ENCODE measurements around the gene CD74. TPM values are rescaled to one million over a fixed set of nuclear protein-coding genes. Genes with fewer than 3 reads are reported as not detected.

The CD74 gene
- total RNA-seq, 1 donor from 2014 or later = 5,323 TPM

DNA sequence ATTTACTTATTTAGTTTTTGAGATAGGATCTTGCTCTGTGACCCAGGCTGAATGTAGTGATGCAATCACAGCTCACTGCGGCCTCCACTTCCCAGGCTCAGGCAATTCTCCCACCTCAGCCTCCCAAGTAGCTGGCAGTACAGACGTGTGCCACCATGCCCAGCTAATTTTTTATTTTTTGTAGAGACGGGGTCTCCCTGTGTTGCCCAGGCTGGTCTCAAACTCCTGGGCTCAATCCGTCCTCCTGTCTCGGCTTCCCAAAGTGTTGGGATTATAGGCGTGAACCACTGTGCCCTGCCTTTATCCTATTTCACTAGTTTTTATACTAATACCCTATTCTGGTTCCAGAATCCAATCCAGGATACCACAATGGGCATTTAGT, 30.0 kb upstream of the CD74 start:
- H3K27ac Mint-ChIP-seq = no peak overlapping the region
- TF ChIP-seq, protein P1, sequence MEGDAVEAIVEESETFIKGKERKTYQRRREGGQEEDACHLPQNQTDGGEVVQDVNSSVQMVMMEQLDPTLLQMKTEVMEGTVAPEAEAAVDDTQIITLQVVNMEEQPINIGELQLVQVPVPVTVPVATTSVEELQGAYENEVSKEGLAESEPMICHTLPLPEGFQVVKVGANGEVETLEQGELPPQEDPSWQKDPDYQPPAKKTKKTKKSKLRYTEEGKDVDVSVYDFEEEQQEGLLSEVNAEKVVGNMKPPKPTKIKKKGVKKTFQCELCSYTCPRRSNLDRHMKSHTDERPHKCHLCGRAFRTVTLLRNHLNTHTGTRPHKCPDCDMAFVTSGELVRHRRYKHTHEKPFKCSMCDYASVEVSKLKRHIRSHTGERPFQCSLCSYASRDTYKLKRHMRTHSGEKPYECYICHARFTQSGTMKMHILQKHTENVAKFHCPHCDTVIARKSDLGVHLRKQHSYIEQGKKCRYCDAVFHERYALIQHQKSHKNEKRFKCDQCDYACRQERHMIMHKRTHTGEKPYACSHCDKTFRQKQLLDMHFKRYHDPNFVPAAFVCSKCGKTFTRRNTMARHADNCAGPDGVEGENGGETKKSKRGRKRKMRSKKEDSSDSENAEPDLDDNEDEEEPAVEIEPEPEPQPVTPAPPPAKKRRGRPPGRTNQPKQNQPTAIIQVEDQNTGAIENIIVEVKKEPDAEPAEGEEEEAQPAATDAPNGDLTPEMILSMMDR (IDR thresholded peaks at IDR 0.05) = no peak
- DNase-seq (no peak), ATAC-seq (ENCODE audit: low read depth) (no peak)
- intact Hi-C loops (cut with micrococcal nuclease) = no loop called here
- POLR2A ChIA-PET = interaction anchor here (1.1 to 43.9 kb wide), 2 partner anchors 34 to 79 kb away, joined by 3 to 2478 read pairs; partner anchors contain the start of gene CD74
- H3K9me3 Mint-ChIP-seq = no peaks in the 10 kb centered on the region
- peaks cover 67% of the 10 kb centered on the region for H3K36me3 Mint-ChIP-seq (ENCODE audit: low read depth)
- H3K4me3 Mint-ChIP-seq = no peak overlapping the region
- H3K27me3 Mint-ChIP-seq = no peaks in the 10 kb centered on the region
- H3K4me1 Mint-ChIP-seq = peaks cover 20% of the 10 kb centered on the region
- CTCF ChIA-PET = no interaction called here

DNA sequence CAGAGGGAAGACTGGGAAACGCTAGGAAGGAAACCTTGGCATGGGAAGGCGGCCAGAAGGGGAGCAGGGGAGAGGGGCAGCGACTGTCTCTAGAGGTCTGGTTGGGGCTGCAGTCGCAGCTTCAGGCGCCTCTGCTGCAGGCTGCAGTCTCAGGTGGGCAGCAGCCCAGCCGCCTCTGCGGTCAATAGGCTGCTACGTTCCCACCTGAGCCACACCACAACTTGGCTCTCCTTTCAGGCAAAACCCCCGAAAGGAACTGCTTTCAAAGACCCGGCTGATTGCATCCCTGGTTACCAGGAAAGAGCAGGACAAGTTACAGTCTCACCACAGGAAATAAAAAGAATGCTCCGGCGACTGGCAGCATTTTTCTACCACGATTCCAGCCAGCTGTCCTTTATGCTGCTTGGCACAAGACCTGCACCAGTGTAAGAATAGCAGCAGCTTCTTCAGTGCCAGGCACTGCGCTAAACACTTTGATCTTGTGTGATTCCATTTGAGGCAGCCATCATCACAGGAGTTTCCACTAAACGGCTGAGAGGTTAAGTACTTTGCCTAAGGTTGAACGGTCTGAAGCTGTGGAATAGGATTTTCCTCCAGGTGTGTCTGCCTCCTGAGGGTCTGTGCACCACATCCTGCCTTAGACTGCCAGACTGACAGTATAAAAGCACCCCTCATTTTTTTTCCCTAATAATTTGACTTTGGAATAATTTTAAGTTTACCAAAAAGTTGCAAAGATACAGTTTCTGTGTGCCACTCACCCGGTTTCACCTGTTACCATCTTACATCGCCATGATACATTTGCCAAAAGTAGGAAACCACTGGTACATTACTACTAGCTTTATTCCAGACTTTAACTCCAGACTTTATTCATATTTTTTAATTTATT, 29.3 kb upstream of the CD74 start:
- Mint-ChIP-seq H3K27me3 (no peaks in the 10 kb centered on the region), H3K4me1 (peaks cover 15% of the 10 kb centered on the region), H3K27ac (peak overlapping the region; percentile 24), H3K9me3 (no peaks in the 10 kb centered on the region), H3K36me3 (ENCODE audit: low read depth) (peaks cover 61% of the 10 kb centered on the region), H3K4me3 (no peak overlapping the region)
- DNase-seq = no peak
- intact Hi-C loops (cut with micrococcal nuclease) = no loop called here
- POLR2A ChIA-PET = interaction anchor here (1.1 to 43.9 kb wide), 2 partner anchors 33 to 79 kb away, joined by 3 to 2478 read pairs; partner anchors contain the start of gene CD74
- CTCF ChIA-PET = interaction anchor here (1.0 kb wide), 1 partner anchor 82 kb away, joined by 3 read pairs; no protein-coding TSS in a partner anchor
- no peak for ATAC-seq (ENCODE audit: low read depth)
- TF ChIP-seq, protein P1 (IDR thresholded peaks at IDR 0.05) = no peak

GRCh38 chr5:150440948-150441812, 28.5 kb upstream of the CD74 start:
- TF ChIP-seq, protein P1 (IDR thresholded peaks at IDR 0.05) = no peak
- CTCF ChIA-PET = interaction anchor here (1.0 kb wide), 1 partner anchor 83 kb away, joined by 3 read pairs; no protein-coding TSS in a partner anchor
- Mint-ChIP-seq H3K9me3 (no peaks in the 10 kb centered on the region), H3K27ac (no peak overlapping the region), H3K27me3 (no peaks in the 10 kb centered on the region), H3K4me3 (no peak overlapping the region), H3K36me3 (ENCODE audit: low read depth) (peaks cover 52% of the 10 kb centered on the region), H3K4me1 (peaks cover 13% of the 10 kb centered on the region)
- DNase-seq = no peak
- ATAC-seq (ENCODE audit: low read depth) = no peak
- intact Hi-C loops (cut with micrococcal nuclease) = no loop called here
- POLR2A ChIA-PET = interaction anchor here (43.9 kb wide), 1 partner anchor 32 kb away, joined by 2478 read pairs; the partner anchor contains the start of gene CD74

DNA sequence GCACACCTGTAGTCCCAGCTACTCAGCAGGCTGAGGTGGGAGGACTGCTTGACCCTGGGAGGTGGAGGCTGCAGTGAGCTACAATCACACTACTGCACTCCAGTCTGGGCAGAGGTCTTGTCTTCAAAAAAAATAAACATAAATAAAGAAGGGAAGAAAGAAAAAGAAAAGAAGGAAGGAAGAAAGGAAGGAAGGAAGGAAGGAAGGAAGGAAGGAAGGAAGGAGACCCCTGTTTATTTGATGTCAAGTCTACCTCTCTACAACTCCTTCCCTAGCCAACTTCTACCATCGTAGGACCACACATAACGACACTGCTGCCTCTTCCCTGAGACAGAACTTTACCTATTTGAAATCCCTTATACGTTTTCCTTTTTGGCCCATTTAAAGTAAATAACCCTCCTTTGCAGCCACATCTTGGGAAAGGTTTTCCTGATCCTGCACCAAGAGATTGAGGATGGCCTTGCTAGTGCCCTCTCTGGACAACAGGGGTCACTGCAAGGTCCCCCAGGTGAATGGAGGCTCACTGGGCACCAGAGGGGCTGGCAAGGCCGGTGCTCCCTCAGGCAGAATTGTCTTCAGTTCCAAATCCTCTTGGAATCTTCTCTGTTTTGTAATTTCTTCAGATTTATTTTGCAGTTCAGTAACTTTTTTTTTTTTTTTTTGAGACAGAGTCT, 26.3 kb upstream of the CD74 start:
- peak; percentile 29 for ATAC-seq (ENCODE audit: low read depth)
- no peak overlapping the region for H3K27ac Mint-ChIP-seq
- no peak for DNase-seq
- no peak overlapping the region for H3K4me3 Mint-ChIP-seq
- H3K36me3 Mint-ChIP-seq (ENCODE audit: low read depth) = peaks cover 31% of the 10 kb centered on the region
- TF ChIP-seq, protein P1 (IDR thresholded peaks at IDR 0.05) = no peak
- no peaks in the 10 kb centered on the region for H3K9me3 Mint-ChIP-seq
- intact Hi-C loops (cut with micrococcal nuclease) = loop anchor here (5.0 kb wide), 1 partner anchor 437 kb away; the partner anchor contains the start of genes HMGXB3 and TIGD6
- H3K4me1 Mint-ChIP-seq = peaks cover 21% of the 10 kb centered on the region
- CTCF ChIA-PET = interaction anchor here (0.7 to 10.1 kb wide), 4 partner anchors 41 to 316 kb away, joined by 3 to 175 read pairs (median 4); no protein-coding TSS in a partner anchor
- H3K27me3 Mint-ChIP-seq = no peaks in the 10 kb centered on the region
- POLR2A ChIA-PET = interaction anchor here (0.7 to 43.9 kb wide), 3 partner anchors 11 to 185 kb away, joined by 4 to 2478 read pairs (median 13); partner anchors contain the start of genes CD74 and RPS14
